Measurements from ENCODE around the gene HLF.

DNA sequence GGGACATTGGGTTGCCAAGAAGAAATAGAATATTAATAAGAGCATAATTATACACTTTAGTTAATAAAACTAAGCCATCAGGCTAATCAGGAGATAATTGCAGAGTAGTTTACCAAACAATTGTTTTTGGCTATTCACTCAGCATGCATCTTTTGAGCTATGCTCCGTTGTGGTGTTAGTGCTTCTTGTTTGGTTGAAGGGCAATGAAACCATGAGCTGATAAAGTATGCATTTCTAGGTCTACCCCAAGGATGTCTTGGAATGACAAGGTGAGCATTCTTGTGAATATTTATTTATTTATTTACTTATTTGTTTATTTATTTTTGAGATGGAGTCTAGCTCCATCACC lies 6.4 kb downstream of the HLF start:
- TF ChIP-seq EZH2 (IDR thresholded peaks at IDR 0.05; ENCODE audit: insufficient read depth, poor library complexity, severe bottlenecking): no peak
- TF ChIP-seq EZH2phosphoT487 (IDR thresholded peaks at IDR 0.05; ENCODE audit: insufficient read depth, low read depth): no peak

Data from GM23248 (cell line).